ENCODE data around the gene MAGEA11.
"Not testable (repeated sequence)": the region's sequence is repeated elsewhere in the genome, so short reads cannot be mapped to it uniquely, and the experiment has no call there.

DNA sequence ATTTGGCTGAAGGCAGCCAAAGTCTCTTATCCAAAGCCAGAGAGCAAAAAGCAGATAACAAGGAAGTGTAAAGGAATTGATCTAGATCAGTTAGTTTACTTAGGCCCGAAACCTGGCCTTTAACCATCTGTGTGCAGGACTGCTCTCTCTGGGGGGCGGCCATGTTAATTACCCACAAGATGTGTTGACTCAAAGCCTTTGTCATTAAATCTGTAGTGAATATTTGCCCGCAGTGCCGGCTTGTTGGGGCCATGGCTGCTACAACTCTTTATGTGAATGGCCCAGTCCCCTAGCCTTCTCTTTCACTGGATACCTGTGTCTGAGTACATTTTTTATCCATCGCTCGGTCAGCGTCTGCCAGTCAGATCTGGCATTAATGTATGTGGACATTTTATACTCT, 15.4 kb downstream of the MAGEA11 start:
- TF ChIP-seq CTCF (IDR thresholded peaks at IDR 0.05; ENCODE audit: low read depth, low read length, missing input control); RAD21 (IDR thresholded peaks at IDR 0.05); FOXA1 (IDR thresholded peaks at IDR 0.05); EGR1 (IDR thresholded peaks at IDR 0.05; ENCODE audit: low read depth in 2 of 2); JUND (IDR thresholded peaks at IDR 0.05); YY1 (IDR thresholded peaks at IDR 0.05); HNF4G (IDR thresholded peaks at IDR 0.05); ATF3 (IDR thresholded peaks at IDR 0.05): not testable (repeated sequence)
- TF ChIP-seq, protein P1, sequence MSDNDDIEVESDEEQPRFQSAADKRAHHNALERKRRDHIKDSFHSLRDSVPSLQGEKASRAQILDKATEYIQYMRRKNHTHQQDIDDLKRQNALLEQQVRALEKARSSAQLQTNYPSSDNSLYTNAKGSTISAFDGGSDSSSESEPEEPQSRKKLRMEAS (IDR thresholded peaks at IDR 0.05) = not testable (repeated sequence)
- TF ChIP-seq, protein P2, sequence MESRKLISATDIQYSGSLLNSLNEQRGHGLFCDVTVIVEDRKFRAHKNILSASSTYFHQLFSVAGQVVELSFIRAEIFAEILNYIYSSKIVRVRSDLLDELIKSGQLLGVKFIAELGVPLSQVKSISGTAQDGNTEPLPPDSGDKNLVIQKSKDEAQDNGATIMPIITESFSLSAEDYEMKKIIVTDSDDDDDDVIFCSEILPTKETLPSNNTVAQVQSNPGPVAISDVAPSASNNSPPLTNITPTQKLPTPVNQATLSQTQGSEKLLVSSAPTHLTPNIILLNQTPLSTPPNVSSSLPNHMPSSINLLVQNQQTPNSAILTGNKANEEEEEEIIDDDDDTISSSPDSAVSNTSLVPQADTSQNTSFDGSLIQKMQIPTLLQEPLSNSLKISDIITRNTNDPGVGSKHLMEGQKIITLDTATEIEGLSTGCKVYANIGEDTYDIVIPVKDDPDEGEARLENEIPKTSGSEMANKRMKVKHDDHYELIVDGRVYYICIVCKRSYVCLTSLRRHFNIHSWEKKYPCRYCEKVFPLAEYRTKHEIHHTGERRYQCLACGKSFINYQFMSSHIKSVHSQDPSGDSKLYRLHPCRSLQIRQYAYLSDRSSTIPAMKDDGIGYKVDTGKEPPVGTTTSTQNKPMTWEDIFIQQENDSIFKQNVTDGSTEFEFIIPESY (IDR thresholded peaks at IDR 0.05) = not testable (repeated sequence)
